GM11168 (cell line): ENCODE data around the gene CTSK.
"Not testable (repeated sequence)": the region's sequence is repeated elsewhere in the genome, so short reads cannot be mapped to it uniquely, and the experiment has no call there.

Source experiments
- in situ Hi-C: fragments of 300-500 bp; cut with MboI; formaldehyde crosslinking; loops from one replicate; pipeline ENCODE4 v1.12.0; 2022; ENCODE audit warnings: low sequenced_read_pairs; ENCODE audit not compliant: unreplicated experiment

Gene CTSK

DNA sequence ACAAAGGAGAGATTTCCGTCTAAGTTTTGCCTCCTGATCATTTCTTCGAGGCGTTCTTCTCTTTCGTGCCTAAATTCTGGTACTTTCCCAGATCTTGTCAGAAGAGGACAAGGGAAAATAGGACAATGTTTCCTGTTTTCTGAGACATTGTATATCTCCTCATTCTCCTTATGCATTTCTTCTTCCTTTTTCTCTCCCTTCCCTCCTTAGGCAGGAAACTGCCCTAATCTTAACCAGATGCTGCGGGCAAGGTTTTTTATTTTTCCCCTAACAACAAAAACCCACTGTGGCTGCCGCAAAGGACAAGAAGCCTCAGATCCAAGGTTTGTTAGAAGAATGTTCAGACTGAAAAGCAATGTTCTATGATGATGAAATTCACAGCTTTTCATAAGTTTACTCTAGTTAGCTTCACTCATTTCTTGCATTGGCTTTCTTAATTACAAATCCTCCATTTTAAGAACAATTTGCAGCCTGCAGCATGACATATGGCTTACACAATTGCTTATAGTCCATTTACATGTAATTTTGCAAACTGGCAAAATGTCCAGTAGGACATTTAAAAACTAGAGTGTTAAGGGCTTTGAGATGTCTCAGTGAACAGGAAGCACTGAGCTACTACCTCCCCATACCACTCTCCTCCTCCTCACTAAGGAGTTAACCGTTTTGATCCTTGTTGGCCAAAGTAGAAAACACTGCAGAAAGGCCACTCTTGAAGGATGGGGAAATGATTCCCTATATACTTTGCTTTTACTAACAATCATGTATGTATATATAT, 624 bp downstream of the CTSK start:
- in situ Hi-C loops: no loop called here

DNA sequence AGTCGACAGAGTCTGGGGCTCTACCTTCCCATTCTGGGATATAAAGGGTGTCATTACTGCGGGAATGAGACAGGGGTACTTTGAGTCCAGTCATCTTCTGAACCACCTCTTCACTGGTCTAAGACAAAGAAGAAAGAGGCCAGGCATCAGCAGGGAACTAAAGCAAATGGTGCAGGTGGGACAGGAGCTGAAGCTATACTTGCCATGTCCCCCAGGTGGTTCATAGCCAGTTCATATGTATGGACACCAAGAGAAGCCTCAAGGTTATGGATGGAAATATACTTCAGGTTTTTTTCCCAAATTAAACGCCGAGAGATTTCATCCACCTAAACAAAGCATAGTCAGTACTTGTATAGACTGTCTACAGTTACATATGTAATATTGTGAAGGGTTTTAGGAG, 2.2 kb downstream of the CTSK start:
- in situ Hi-C loops: no loop called here

DNA sequence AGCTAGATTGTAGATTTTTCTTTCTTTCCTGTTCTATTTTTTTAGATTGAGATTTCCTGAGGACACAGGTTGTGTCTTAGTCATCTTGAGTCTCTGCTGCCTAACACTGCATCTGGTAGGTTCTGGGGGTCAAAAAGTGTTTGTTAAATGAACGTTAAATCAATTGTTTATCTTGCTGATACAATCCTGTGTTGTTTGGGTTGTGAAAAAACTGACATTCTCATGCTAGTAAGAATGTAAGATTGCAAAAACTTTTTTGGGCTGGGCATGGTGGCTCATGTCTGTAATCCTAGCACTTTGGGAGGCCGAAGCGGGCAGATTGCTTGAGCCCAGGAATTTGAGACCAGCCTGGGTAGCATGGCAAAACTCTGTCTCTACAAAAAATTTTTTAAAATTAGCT, 3.4 kb downstream of the CTSK start:
- in situ Hi-C loops: no loop called here

DNA sequence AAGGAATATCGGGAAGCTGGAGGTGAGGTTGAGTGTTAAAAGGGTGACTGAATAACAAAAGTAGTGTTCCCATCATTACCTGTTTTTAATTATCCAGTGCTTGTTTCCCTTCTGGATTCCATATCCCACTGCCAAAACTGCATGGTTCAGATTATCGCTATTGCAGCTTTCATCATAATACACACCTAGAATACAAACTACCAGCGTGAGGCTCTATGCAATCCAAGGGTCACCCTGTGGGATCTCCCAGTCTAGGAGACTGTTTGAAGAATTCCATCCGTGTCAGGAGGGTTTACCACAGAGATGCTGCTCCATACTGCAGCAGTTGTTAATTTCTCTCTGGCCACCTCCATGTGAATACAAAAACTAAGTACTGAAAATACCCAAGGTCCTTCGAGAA, 9.0 kb downstream of the CTSK start:
- in situ Hi-C loops: no loop called here

DNA sequence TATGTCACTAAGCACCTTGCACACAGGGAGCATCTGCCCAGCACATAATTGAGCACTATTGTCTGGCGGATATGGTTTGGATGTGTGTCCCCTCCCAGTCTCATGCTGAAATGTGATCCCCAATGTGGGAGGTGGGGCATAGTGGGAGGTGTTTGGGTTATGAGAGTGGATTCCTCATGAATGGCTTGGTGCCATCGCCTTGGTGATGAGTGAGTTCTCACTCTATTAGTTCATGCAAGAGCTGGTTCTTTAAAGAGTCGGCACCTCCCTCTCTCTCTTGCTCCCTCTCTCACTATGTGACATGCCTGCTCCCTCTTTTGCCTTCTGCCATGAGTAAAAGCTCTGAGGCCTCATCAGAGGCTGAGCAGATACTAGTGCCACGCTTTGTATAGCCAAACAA, 9.5 kb downstream of the CTSK start:
- in situ Hi-C loops: no loop called here

DNA sequence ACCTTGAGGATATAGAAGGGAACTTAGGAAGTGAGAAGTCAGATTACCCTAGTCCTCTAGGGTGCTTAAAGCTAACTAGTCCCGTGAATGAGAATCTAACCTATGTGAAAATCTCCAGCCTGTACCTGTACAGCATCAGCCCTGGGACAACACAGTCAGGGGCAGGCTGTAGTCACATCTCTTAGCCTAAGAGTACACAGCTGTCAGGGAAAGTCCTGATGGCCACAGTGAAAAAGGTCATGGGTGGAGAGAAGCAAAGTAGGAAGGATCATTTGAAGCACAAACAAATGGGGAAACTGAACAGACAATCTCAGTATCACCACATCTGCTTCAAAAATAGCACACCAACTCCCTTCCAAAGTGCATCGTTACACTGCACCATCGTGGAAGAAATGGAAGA, 11.7 kb downstream of the CTSK start:
- in situ Hi-C loops: no loop called here

DNA sequence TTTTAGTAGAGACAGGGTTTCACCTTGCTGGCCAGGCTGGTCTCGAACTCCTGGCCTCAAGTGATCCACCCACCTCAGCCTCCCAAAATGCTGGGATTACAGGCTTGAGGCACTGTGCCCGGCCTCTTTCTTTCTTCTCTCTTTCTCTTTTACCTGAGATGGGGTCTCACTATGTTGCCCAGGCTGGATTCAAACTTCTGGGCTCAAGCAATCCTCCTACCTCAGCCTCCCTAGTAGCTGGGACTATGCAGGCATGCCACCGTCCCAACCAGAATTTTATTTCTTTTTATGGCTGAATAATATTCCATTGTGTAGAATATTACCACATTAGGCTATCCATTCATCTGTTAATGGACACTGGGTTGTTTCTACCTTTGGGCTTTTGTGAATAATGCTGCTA, 14.3 kb downstream of the CTSK start:
- in situ Hi-C loops: not testable (repeated sequence)

DNA sequence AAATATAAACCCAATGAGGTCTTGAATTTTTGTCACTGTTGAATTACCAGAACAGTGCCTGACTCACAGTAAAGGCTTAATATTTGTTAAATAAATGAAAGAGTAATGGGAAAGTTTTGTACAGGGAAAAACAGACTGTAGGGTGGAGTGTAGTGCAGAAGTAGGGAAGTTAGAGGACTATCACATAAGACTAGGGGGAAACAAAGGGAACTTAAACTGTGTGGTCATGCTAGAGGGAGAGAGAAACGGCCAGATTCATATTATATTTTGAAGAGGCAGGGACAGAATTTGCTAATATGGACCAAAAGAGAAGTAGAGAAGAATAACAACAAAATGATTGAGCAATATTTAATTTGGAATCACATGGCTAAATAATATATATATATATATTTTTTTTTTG, 14.8 kb downstream of the CTSK start:
- in situ Hi-C loops: no loop called here

DNA sequence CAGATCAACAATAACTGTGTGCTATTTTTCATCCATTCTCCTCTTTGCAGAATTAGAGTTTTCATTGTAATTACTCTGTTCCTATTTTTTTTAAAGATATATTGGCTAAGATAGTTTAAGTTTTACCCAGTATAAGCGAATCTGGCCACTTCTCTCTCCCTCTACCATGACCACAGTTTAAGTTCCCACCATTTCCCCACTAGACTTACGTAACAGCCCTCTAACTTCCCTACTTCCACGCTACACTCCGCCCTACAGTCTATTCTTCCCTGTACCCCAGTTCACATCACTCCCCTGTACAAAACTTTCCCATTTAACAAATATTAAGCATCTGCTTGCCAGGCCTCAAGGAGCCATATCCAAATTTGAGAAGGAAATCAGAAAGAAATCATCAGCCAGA, 16.5 kb downstream of the CTSK start:
- in situ Hi-C loops: no loop called here

DNA sequence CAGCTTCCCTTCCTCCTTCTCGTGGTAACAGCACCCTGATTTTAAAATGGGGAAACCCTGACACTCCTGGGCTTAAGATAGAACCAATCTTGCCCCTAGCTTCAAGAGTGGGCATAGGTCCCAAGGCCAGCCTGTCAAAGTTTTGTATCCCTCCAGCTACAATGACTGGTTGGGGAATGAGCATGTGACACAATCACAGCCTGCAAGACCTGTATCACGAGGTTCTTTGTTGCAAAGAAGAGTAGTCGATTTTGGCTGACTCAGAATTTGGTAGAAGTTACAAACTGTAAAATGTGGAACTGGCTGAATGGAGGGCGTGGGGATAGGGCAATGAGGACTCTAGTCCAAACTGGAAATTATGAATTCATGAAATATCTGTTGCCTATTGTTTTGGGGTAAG, 18.7 kb downstream of the CTSK start:
- in situ Hi-C loops: no loop called here

DNA sequence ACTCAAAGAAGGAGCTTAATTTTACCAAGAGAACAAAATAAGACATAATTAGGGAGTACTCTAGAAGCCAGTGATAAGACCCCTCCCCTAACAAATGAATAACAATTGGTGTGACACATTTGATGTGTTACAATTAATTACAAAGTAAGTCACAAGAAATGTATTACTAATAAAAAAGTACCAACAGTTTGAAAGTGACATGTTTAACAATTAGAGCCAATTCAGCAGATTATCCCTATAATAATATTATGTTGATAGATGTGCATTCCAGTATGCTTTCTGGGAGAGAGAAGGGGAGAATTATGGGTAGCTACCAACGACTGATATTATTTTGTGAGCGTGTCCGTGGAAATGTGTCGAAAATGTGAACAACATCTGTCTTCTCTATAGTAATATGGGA, 19.1 kb downstream of the CTSK start:
- in situ Hi-C loops: no loop called here

DNA sequence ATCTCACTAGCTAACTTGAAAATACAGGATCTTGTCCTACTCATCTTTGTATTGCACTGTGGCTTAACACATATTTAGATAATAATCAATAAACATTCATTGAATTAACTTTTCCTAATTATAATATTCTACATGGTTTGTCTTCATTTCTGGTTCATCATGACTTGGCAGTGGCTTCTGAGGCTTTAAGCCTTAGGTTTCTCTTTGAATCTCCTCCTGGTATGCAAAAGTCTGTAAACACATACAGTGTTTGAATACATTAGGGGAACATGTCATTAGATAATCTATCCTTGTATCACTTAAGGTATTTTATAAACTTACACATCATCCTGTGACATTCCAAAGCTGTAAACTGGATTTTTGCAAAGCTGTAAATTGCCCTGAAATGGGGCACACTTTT, 20.6 kb downstream of the CTSK start:
- in situ Hi-C loops: no loop called here

DNA sequence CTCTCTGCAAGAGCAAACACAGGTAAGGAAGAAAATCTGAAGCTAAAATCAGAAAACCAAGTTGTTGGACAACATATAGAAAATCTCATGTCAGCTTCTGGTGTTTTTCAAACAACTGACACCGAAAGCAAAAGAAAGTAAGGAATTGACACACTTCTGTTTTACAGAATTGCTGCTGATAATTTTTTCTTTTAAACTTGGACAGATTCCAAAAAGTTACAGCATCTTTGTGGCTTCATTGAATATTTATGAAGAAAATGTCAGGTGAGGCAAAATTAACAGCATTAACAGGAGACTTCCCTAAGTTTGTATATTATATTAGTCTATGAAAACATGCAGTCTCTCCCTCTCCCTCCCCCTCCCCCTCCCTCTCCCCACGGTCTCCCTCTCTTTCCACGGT, 27.6 kb downstream of the CTSK start:
- in situ Hi-C loops: no loop called here

DNA sequence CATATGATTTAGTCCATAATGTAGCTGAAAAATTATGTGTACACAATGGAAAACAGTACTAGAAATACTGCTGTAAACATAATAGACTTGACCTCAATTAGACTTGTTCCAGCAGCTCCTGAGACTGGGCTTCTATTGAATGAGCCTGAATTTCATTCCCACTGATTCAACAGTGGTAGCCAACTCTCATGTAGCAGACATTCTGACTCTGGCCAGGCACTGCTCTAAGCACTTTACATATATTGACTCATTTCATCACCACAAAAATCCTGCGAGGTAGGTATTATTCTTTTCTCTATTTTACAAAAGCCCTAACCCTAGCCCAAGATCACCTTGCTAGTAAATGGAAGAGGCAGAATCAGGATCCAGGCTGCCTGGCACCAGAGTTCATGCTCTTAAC, 29.7 kb downstream of the CTSK start:
- in situ Hi-C loops: no loop called here

DNA sequence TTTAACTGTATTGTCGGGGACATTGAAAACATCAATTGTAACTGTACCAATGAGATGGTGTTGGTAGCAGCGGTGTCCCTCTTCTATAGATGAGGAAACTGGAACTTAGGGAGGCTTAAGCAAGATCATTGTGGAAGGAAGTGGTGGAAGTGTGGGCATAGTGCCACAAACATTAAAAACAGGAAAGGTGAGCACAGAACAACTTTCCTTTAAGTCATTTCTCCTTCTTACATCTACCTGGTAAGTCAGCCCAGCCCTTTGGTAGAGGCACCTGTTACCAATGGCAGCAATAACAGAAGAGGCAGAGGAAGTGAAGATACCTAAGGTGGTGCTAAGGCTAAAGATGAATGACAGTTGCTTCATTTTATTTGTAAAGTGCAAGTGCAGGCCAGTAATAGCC, 30.5 kb downstream of the CTSK start:
- in situ Hi-C loops: no loop called here

DNA sequence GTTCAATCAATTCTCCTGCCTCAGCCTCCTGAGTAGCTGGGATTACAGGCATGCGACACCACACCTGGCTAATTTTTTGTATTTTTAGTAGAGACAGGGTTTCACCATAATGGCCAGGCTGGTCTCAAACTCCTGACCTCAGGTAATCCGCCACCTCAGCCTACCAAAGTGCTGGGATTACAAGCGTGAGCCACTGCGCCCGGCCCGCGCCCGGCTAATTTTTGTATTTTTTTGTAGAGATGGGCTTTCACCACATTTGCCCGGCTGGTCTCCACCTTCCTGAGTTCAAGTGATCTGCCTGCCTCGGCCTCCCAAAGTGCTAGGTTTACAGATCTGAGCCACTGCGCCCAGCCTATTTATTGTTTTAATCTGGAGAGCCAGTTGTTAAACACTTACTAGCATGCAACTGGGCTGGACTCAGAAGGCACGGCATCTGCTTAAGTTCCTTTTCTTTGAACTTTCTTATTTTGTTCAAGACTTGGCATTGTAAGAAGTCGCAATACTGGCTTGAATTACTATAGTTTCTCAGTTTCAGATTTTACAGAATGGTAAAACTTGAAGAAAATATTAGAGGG, 32.0 kb downstream of the CTSK start:
- in situ Hi-C loops: not testable (repeated sequence)

DNA sequence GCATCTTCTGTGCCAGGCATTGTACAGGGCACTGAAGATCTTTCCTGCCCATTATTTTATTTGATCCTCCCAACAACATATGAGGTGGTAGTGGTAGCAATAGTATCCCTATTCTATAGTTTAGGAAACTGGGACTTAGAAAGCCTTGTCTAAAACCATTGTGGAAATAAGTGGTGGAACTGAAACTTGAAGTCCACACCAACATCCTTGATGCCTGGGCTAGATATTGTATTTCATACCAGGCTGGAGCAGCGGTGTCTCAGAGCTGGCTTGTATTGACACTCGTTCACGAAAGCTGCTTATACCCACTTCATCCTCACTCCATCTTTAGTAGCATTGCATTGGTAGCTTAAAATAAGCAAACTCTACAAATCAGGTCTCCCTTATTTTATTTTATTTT, 32.8 kb downstream of the CTSK start:
- in situ Hi-C loops: no loop called here

DNA sequence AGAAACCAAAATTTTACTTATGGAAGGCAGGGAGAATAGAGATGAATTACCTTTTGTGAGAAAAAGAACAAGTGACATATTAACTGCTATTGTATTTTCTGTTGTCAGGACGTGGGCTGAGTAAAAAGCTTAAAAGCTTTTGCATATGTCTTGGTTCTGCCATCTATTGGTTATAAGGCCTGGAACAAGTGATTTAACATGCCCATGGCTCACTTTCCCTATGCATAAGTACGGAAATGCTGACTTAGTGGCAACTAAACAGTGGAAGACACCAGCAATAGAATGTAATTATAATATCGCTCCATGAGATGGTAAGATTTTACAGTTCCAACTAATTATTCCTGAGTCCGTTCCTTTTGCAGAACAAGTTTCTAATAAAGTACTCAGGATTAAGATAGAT, 35.7 kb downstream of the CTSK start:
- in situ Hi-C loops: no loop called here

DNA sequence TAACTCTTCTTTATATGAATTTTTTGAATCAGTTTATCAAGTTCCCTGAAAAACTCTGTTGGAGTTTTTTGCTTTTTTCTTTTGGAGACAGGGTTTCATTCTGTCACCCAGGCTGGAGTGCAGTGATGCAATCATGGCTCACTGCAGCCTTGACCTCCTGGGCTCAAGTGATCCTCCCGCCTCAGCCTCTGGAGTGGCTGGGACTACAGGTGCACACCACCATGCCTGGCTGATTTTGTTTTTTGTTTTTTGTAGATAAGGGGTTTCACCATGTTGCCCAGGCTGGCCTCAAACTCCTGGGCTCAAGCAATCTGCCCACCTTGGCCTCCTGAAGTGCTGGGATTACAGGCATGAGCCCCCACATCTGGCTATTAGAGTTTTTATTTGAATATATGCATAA, 40.4 kb downstream of the CTSK start:
- in situ Hi-C loops: not testable (repeated sequence)

DNA sequence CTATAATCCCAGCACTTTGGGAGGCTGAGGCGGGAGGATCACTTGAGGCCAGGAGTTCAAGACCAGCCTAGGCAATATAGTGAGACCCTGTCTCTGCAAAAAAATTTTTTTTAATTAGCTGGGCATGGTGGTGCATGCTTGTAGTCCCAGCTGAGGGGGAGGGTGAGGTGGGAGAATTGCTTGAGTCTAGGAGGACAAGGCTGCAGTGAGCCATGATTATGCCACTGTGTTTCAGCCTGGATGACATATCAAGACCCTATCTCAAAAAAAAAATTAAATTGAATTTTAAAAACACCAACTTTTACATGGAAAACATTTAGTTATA, 42.1 kb downstream of the CTSK start:
- in situ Hi-C loops: not testable (repeated sequence)

DNA sequence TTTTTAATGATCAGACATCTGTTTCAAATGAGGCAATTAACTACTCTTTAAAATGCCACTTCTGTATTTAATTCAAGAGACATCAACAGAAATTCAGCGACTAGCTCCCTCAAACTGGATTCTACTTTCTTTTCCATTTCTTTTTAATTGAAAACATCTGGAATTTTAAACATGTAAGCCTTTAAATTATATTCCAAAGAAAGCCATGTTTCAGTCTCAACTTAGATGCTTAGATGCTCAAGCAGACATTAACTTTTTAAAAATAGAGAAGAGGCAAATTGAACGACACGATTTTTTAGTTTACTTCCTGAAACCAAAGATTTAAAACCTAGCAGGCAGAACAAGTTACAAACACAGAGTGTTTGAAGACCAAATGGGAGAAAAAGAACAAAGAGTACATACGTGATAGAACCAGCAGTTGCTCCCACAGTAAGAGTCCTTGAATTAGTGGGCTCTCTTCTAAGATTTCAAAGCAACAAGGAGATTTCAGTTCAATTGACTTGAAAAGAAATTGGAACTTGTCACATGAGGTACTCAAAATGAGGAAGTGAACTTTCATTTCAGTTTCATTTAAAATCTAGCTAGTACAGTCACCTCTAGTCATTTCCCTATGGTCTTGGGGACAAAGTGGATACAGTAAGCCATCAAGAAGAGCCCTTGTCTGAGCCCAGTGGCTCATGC, 42.6 kb downstream of the CTSK start, which contains the start of gene CTSS:
TSS of gene CTSS (minus strand) at position 483 of the 681 bp plus-strand sequence. CDS start 1,015 bp downstream, outside the sequence.
- in situ Hi-C loops: no loop called here

DNA sequence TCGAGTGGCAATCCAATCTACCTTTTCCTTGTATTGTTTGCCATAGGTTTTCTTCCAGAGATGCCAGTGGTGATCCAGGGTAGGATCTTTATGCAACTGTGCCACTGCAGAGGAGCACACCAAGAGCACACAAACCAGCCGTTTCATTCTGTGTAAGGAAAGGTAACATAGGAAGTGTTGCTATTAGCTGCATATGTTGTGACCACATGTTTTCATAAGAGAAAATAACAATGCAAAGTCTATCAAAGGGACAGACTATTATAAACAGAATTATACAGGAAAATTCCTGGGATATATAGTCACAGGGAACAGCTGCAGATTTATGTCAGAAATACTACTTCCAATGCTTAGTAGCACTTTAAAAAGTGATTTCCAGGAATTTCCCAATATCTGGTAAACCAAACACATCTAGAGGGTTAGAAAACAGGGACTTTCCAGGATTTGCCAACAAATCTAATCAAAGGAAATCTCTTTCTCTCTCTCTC, 43.4 kb downstream of the CTSK start:
- in situ Hi-C loops: no loop called here
